ENCODE measurements around the gene TF. TPM values are rescaled to one million over a fixed set of nuclear protein-coding genes. Genes with fewer than 3 reads are reported as not detected.
"Not testable (repeated sequence)": the region's sequence is repeated elsewhere in the genome, so short reads cannot be mapped to it uniquely, and the experiment has no call there.

The TF gene
- total RNA-seq, 4 donors from 2014 or later: 1.4 to 11.4 (median 6.0) TPM

GRCh38 chr3:133712017-133712416, 34.2 kb upstream of the TF start:
- no peak overlapping the region for H3K27ac ChIP-seq
- H3K4me3 ChIP-seq: no peak overlapping the region
- H3K27me3 ChIP-seq: no peaks in the 10 kb centered on the region
- no peak for DNase-seq (ENCODE audit: low spot score in 2 of 2)
- TF ChIP-seq EP300 (IDR thresholded peaks at IDR 0.05): no peak
- TF ChIP-seq, protein P1, sequence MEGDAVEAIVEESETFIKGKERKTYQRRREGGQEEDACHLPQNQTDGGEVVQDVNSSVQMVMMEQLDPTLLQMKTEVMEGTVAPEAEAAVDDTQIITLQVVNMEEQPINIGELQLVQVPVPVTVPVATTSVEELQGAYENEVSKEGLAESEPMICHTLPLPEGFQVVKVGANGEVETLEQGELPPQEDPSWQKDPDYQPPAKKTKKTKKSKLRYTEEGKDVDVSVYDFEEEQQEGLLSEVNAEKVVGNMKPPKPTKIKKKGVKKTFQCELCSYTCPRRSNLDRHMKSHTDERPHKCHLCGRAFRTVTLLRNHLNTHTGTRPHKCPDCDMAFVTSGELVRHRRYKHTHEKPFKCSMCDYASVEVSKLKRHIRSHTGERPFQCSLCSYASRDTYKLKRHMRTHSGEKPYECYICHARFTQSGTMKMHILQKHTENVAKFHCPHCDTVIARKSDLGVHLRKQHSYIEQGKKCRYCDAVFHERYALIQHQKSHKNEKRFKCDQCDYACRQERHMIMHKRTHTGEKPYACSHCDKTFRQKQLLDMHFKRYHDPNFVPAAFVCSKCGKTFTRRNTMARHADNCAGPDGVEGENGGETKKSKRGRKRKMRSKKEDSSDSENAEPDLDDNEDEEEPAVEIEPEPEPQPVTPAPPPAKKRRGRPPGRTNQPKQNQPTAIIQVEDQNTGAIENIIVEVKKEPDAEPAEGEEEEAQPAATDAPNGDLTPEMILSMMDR (IDR thresholded peaks at IDR 0.05): no peak
- TF ChIP-seq POLR2A (IDR thresholded peaks at IDR 0.05): no peak
- no peaks in the 10 kb centered on the region for H3K4me1 ChIP-seq
- H3K36me3 ChIP-seq: peaks cover 0 to 4% (median 0%) of the 10 kb centered on the region in 3 donors
- H3K9me3 ChIP-seq: no peaks in the 10 kb centered on the region
- 91 to 96% methylated on average over 5 of the region's 5 CpGs for WGBS, 2 donors

DNA sequence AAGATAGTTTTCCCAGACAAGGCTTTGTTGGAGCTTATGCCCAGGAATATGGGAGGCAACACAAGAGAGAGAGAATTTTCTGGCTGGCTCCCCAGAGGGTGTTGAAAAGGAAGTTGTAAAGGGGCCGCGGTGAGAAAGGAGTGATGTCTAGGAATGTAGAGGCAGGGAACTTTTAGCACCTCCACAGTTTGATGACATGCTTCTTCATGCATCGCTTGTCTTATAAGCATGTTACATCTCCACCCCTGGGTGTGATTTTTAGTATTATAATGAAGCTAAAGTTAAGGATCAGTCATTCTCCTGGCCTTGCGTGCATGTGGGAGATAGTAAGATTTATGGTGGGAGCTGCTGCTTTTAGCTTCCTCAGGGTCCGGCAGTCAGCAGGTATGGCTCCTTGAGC, 32.8 kb upstream of the TF start:
- DNase-seq (ENCODE audit: low spot score in 2 of 2): no peak
- 81 to 90% methylated on average over 5 of the region's 5 CpGs for WGBS, 2 donors

DNA sequence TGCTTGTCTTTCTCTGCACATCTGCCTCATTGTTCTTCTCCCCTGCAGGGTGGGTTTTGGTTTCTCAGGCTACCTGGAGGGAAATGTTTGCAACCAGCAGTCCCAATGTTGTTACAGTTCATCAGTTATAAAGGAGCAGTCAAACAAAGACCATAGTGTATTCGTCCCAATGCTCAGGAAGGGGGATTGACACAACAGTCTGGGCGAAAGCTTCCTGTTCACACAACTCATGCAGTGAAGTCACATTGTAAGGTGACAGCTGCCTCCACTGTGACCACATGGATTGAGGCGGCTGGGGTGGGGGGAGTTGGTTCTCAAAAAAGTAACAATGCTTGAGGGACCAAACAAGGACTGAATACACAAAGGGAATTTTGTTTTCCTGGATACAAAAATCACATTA, 28.8 kb upstream of the TF start:
- WGBS, 2 donors: 45 to 49% methylated on average over 3 of the region's 3 CpGs
- no peak for DNase-seq (ENCODE audit: low spot score in 2 of 2)
- peaks cover 0 to 14% (median 0%) of the 10 kb centered on the region in 3 donors for H3K36me3 ChIP-seq
- no peaks in the 10 kb centered on the region for H3K4me1 ChIP-seq
- TF ChIP-seq, protein P1 (IDR thresholded peaks at IDR 0.05): no peak
- TF ChIP-seq EP300 (IDR thresholded peaks at IDR 0.05) (no peak), POLR2A (IDR thresholded peaks at IDR 0.05) (no peak)
- H3K4me3 ChIP-seq: no peak overlapping the region
- H3K27me3 ChIP-seq: no peaks in the 10 kb centered on the region
- H3K9me3 ChIP-seq: peaks cover 0 to 37% (median 4%) of the 10 kb centered on the region in 4 donors
- H3K27ac ChIP-seq: no peak overlapping the region

More for the DNA sequence above, 32.8 kb upstream of the TF start:
- peaks cover 0 to 7% (median 0%) of the 10 kb centered on the region in 3 donors for H3K36me3 ChIP-seq
- H3K27me3 ChIP-seq: no peaks in the 10 kb centered on the region
- no peaks in the 10 kb centered on the region for H3K4me1 ChIP-seq
- TF ChIP-seq, protein P1 (IDR thresholded peaks at IDR 0.05): no peak
- TF ChIP-seq EP300 (IDR thresholded peaks at IDR 0.05): no peak
- peaks cover 0 to 8% (median 0%) of the 10 kb centered on the region in 4 donors for H3K9me3 ChIP-seq
- H3K27ac ChIP-seq: no peak overlapping the region
- no peak overlapping the region for H3K4me3 ChIP-seq

DNA sequence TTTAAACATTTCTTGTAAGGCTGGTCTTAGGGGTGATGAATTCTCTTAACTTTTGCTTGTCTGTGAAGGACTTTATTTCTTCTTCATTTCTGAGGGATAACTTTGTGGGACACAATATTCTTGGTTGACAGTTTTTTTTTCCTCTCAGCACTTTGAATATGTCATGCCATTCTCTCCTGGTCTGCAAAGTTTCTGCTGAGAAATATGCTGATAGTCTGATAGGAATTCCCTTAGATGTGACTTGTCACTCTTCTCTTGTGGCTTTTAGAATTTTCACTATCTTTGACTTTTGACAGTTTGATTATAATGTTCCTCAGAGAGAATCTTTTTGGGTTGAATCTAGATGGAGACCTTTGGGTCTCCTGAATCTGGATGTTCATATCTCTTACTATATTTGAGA, 23.3 kb upstream of the TF start:
- H3K27me3 ChIP-seq: no peaks in the 10 kb centered on the region
- no peak overlapping the region for H3K27ac ChIP-seq
- peaks cover 0 to 49% (median 7%) of the 10 kb centered on the region in 4 donors for H3K9me3 ChIP-seq
- DNase-seq (ENCODE audit: low spot score in 2 of 2): no peak
- TF ChIP-seq POLR2A (IDR thresholded peaks at IDR 0.05) (no peak), EP300 (IDR thresholded peaks at IDR 0.05) (no peak)
- TF ChIP-seq, protein P1 (IDR thresholded peaks at IDR 0.05): no peak
- peaks cover 0 to 7% (median 0%) of the 10 kb centered on the region in 3 donors for H3K36me3 ChIP-seq
- H3K4me3 ChIP-seq: no peak overlapping the region
- H3K4me1 ChIP-seq: no peaks in the 10 kb centered on the region

- no peak for DNase-seq (ENCODE audit: low spot score in 2 of 2)
- H3K36me3 ChIP-seq: no peaks in the 10 kb centered on the region
- H3K4me1 ChIP-seq: no peaks in the 10 kb centered on the region
- H3K27me3 ChIP-seq: no peaks in the 10 kb centered on the region
- TF ChIP-seq, protein P1 (IDR thresholded peaks at IDR 0.05): no peak
- no peak for TF ChIP-seq POLR2A (IDR thresholded peaks at IDR 0.05)
- TF ChIP-seq EP300 (IDR thresholded peaks at IDR 0.05): no peak
- no peak overlapping the region for H3K27ac ChIP-seq
- peaks cover 0 to 10% (median 0%) of the 10 kb centered on the region in 4 donors for H3K9me3 ChIP-seq
- H3K4me3 ChIP-seq: no peak overlapping the region
These were observed 15.2 kb upstream of the TF start for GRCh38 chr3:133730993-133731392.

GRCh38 chr3:133732231-133732630, 14.0 kb upstream of the TF start:
- not testable (repeated sequence) for H3K36me3 ChIP-seq; DNase-seq (ENCODE audit: low spot score in 2 of 2); H3K4me1 ChIP-seq; H3K27ac ChIP-seq; H3K4me3 ChIP-seq; H3K27me3 ChIP-seq
- 85 to 89% methylated on average over 6 of the region's 6 CpGs for WGBS, 2 donors
- H3K9me3 ChIP-seq: peaks cover 0 to 14% (median 0%) of the 10 kb centered on the region in 4 donors
